Neuronal stem cell (in vitro differentiated cells): ENCODE results near the gene ARHGAP26.
"Not testable (repeated sequence)": the region's sequence is repeated elsewhere in the genome, so short reads cannot be mapped to it uniquely, and the experiment has no call there.

Experiments used
- DNase-seq: peaks from one replicate; pipeline ENCODE4 v3.0.0-alpha.2; 2013; ENCODE audit warnings: low spot score
- H2AFZ ChIP-seq: one replicate; pipeline ENCODE4 v1.6.1; 2013; ENCODE audit warnings: mild to moderate bottlenecking, low read length, inconsistent platforms
- H2AK5ac ChIP-seq: 2 replicates; pipeline ENCODE4 v1.6.1; 2013; ENCODE audit warnings: low read depth, mild to moderate bottlenecking, inconsistent platforms, low read length, moderate library complexity, mixed read lengths
- H2BK120ac ChIP-seq: 2 replicates; pipeline ENCODE4 v1.6.1; 2013; ENCODE audit warnings: low read depth, mild to moderate bottlenecking, inconsistent platforms, low read length, moderate library complexity, mixed read lengths
- H2BK12ac ChIP-seq: one replicate; pipeline ENCODE4 v1.6.1; 2013; ENCODE audit warnings: low read length, inconsistent platforms
- H2BK15ac ChIP-seq: 2 replicates; pipeline ENCODE4 v1.6.1; 2013; ENCODE audit warnings: mild to moderate bottlenecking, low read length, inconsistent platforms, mixed read lengths
- H2BK5ac ChIP-seq: one replicate; pipeline ENCODE4 v1.6.1; 2013; ENCODE audit warnings: inconsistent platforms, mild to moderate bottlenecking, low read length, moderate library complexity
- H3K14ac ChIP-seq: one replicate; pipeline ENCODE4 v1.6.1; 2013; ENCODE audit warnings: low read length, inconsistent platforms
- H3K18ac ChIP-seq: 2 replicates; pipeline ENCODE4 v1.6.1; 2013; ENCODE audit warnings: low read length, inconsistent platforms
- H3K23ac ChIP-seq: 2 replicates; pipeline ENCODE4 v1.6.1; 2013; ENCODE audit warnings: low read depth, mild to moderate bottlenecking, mixed read lengths, low read length, inconsistent platforms; ENCODE audit not compliant: poor library complexity
- H3K27ac ChIP-seq: replicated peaks from 3 replicates; pipeline ENCODE4 v1.5.1; 2013; ENCODE audit warnings: low read length, inconsistent platforms
- H3K27me3 ChIP-seq, 3 experiments: 2 replicates each; pipeline ENCODE4 v1.6.1; 2013; ENCODE audit warnings: low read length in 3 of 3, mild to moderate bottlenecking in 2 of 3, inconsistent platforms in 1 of 3, low read depth in 1 of 3, mixed read lengths in 1 of 3, moderate library complexity in 1 of 3; ENCODE audit not compliant: control insufficient read depth in 3 of 3, insufficient read depth in 3 of 3
- H3K36me3 ChIP-seq, 2 donors: replicated peaks in 1 of 2; 2 replicates each; pipeline ENCODE4 v1.6.1; 2013; ENCODE audit warnings: low read length in 2 of 2; ENCODE audit not compliant: control insufficient read depth in 2 of 2, insufficient read depth in 2 of 2
- H3K4ac ChIP-seq: 2 replicates; pipeline ENCODE4 v1.6.1; 2013; ENCODE audit warnings: inconsistent platforms, mild to moderate bottlenecking, low read length, moderate library complexity
- H3K4me1 ChIP-seq, 2 donors: 1 replicate in 1 of 2; 2 replicates in 1 of 2; pipeline ENCODE4 v1.6.1; 2013; ENCODE audit warnings: low read length in 2 of 2, low read depth in 1 of 2; ENCODE audit not compliant: control insufficient read depth in 2 of 2, insufficient read depth in 1 of 2
- H3K4me2 ChIP-seq: one replicate; pipeline ENCODE4 v1.6.1; 2013; ENCODE audit warnings: mild to moderate bottlenecking, low read length, inconsistent platforms; ENCODE audit not compliant: insufficient read depth, poor library complexity, severe bottlenecking
- H3K4me3 ChIP-seq, 2 donors: 2 replicates each; pipeline ENCODE4 v1.5.1; 2013; ENCODE audit warnings: low read length in 2 of 2, mild to moderate bottlenecking in 2 of 2, inconsistent platforms in 1 of 2, moderate library complexity in 1 of 2
- H3K79me1 ChIP-seq: one replicate; pipeline ENCODE4 v1.6.1; 2013; ENCODE audit warnings: low read depth, mild to moderate bottlenecking, inconsistent platforms, low read length, moderate library complexity
- H3K9ac ChIP-seq: one replicate; pipeline ENCODE4 v1.6.1; 2013; ENCODE audit warnings: mild to moderate bottlenecking, low read depth, low read length, inconsistent platforms; ENCODE audit not compliant: poor library complexity
- H3K9me3 ChIP-seq, 2 donors: replicated peaks in 1 of 2; 2 replicates each; pipeline versions ENCODE3 to v1.6.1; 2013; ENCODE audit warnings: low read length in 2 of 2, mild to moderate bottlenecking in 2 of 2, inconsistent platforms in 1 of 2, low read depth in 1 of 2, mixed read lengths in 1 of 2, moderate library complexity in 1 of 2; ENCODE audit not compliant: control insufficient read depth in 2 of 2, insufficient read depth in 1 of 2
- H4K8ac ChIP-seq: one replicate; pipeline ENCODE4 v1.6.1; 2013; ENCODE audit warnings: low read depth, mild to moderate bottlenecking, inconsistent platforms, low read length, moderate library complexity
- H4K91ac ChIP-seq: one replicate; pipeline ENCODE4 v1.6.1; 2013; ENCODE audit warnings: low read length, low read depth, mild to moderate bottlenecking, inconsistent platforms; ENCODE audit not compliant: poor library complexity
- WGBS, 2 donors: extraction: QIAGEN DNeasy Blood & Tissue Kit; methylation state at CpG; one replicate each; pipeline ENCODE4 v1.1.7; 2013; ENCODE audit warnings: missing lambda C conversion rate in 2 of 2, mixed read lengths in 1 of 2; ENCODE audit not compliant: insufficient read length in 2 of 2, insufficient replicate concordance in 1 of 2; ENCODE audit errors: extremely low coverage in 2 of 2; 5-methylcytosine and 5-hydroxymethylcytosine counted together

ARHGAP26 gene

GRCh38 chr5:143088702-143089101, 318.5 kb downstream of the ARHGAP26 start:
- not testable (repeated sequence) for H3K36me3 ChIP-seq, H3K9me3 ChIP-seq, H2AK5ac ChIP-seq, H3K9ac ChIP-seq, H3K27me3 ChIP-seq, H3K4ac ChIP-seq, H3K79me1 ChIP-seq, H3K27ac ChIP-seq, H2BK5ac ChIP-seq, H4K8ac ChIP-seq, H4K91ac ChIP-seq, H2BK120ac ChIP-seq, H3K23ac ChIP-seq, DNase-seq, H3K4me2 ChIP-seq, H2AFZ ChIP-seq, H3K14ac ChIP-seq, H2BK15ac ChIP-seq, H3K4me1 ChIP-seq, H3K4me3 ChIP-seq, H3K18ac ChIP-seq, H2BK12ac ChIP-seq
- WGBS, 2 donors: no CpG with 5 or more reads among the region's 11 CpGs

GRCh38 chr5:143090044-143090443, 319.9 kb downstream of the ARHGAP26 start:
- not testable (repeated sequence) for H3K4ac ChIP-seq, H3K4me3 ChIP-seq, H2BK5ac ChIP-seq, H4K8ac ChIP-seq, H2AK5ac ChIP-seq, H3K23ac ChIP-seq, H2BK120ac ChIP-seq, H2BK12ac ChIP-seq, H2AFZ ChIP-seq, H4K91ac ChIP-seq, H3K79me1 ChIP-seq, H2BK15ac ChIP-seq, H3K9ac ChIP-seq, DNase-seq, H3K9me3 ChIP-seq, H3K27me3 ChIP-seq, H3K14ac ChIP-seq, H3K27ac ChIP-seq, H3K18ac ChIP-seq, H3K36me3 ChIP-seq, H3K4me2 ChIP-seq
- H3K4me1 ChIP-seq: peaks cover 0 to 10% of the 10 kb centered on the region in 2 donors
- no CpG with 5 or more reads among the region's 10 CpGs for WGBS, 2 donors

- no CpG with 5 or more reads among the region's 8 CpGs for WGBS, 2 donors
These were observed 322.7 kb downstream of the ARHGAP26 start for GRCh38 chr5:143092711-143093451.

GRCh38 chr5:143093452-143094086, 323.4 kb downstream of the ARHGAP26 start:
- no peak overlapping the region for H3K27ac ChIP-seq
- H3K9me3 ChIP-seq: no peaks in the 10 kb centered on the region
- no peak overlapping the region for H3K9ac ChIP-seq
- H3K79me1 ChIP-seq: no peaks in the 10 kb centered on the region
- H2BK12ac ChIP-seq: no peak overlapping the region
- H3K14ac ChIP-seq: no peak overlapping the region
- no CpG with 5 or more reads among the region's 5 CpGs for WGBS, 2 donors
- no peak overlapping the region for H4K8ac ChIP-seq
- no peaks in the 10 kb centered on the region for H3K36me3 ChIP-seq
- H3K18ac ChIP-seq: no peak overlapping the region
- no peak for DNase-seq
- no peak overlapping the region for H3K23ac ChIP-seq
- H3K4me1 ChIP-seq: peaks cover 0 to 6% of the 10 kb centered on the region in 2 donors
- H2BK120ac ChIP-seq: no peak overlapping the region
- no peak overlapping the region for H2AFZ ChIP-seq
- H3K4ac ChIP-seq: no peak overlapping the region
- no peaks in the 10 kb centered on the region for H3K27me3 ChIP-seq
- H2BK5ac ChIP-seq: no peak overlapping the region
- no peak overlapping the region for H2AK5ac ChIP-seq
- no peak overlapping the region for H2BK15ac ChIP-seq
- no peak overlapping the region for H3K4me3 ChIP-seq
- H4K91ac ChIP-seq: no peak overlapping the region
- H3K4me2 ChIP-seq: peak overlapping the region; percentile 32

More at GRCh38 chr5:143092711-143093451, 322.7 kb downstream of the ARHGAP26 start:
- H3K9ac ChIP-seq, H3K36me3 ChIP-seq, H2AFZ ChIP-seq, H2BK120ac ChIP-seq, H3K27me3 ChIP-seq, H3K4ac ChIP-seq, H3K14ac ChIP-seq, H2BK15ac ChIP-seq, H2AK5ac ChIP-seq, DNase-seq, H4K8ac ChIP-seq, H3K9me3 ChIP-seq, H2BK12ac ChIP-seq, H3K27ac ChIP-seq, H3K4me1 ChIP-seq, H2BK5ac ChIP-seq, H3K4me3 ChIP-seq, H3K23ac ChIP-seq, H3K79me1 ChIP-seq, H3K4me2 ChIP-seq, H3K18ac ChIP-seq, H4K91ac ChIP-seq: not testable (repeated sequence)
